HG03175 (cell line): ENCODE data around the gene SF3B3.
"Not testable (repeated sequence)": the region's sequence is repeated elsewhere in the genome, so short reads cannot be mapped to it uniquely, and the experiment has no call there.

ENCODE experiments used
- ATAC-seq: cut with Tn5 transposase; IDR thresholded peaks from one replicate; pipeline ENCODE4 v1.9.1; 2021; ENCODE audit warnings: mild to moderate bottlenecking, moderate library complexity; ENCODE audit not compliant: unreplicated experiment

Gene SF3B3

DNA sequence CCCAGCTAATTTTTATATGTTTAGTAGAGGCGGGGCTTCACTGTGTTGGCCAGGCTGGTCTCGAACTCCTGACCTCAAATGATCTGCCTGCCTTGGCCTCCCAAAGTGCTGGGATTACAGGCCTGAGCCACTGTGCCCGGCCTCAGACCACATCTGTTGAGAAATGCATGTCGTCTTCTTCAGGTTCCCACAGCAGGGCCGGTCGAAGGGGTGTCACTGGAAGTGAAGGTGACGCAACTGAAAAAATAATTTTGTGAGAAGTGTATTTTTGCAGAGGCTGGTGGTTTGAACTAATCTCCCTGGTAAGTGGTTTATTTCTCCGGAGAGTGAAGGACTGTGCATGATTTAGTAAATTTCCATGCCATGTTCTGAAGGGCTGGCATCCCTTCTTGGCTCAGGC, 89.3 kb downstream of the SF3B3 start:
- no peak for ATAC-seq

- ATAC-seq = no peak
Observed at GRCh38 chr16:70614208-70614951, 90.8 kb downstream of the SF3B3 start.

DNA sequence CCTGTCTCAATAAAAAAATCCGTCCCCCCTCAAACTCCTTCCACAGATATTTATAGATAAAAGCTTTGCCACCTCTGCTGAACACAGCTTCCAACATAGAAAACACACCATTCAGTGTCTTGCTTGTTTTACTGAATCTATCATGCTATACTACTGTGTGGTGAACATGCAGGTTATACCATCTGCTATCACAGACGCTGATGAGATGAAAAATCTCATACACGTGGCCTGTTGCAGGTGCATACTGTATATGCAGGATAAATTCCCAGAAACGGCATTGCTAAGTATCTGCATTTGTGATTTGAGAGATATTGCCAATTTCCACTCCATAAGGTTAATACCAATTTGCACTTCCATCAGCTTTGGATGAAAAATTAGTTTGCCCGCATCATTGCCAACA, 92.3 kb downstream of the SF3B3 start:
- no peak for ATAC-seq

DNA sequence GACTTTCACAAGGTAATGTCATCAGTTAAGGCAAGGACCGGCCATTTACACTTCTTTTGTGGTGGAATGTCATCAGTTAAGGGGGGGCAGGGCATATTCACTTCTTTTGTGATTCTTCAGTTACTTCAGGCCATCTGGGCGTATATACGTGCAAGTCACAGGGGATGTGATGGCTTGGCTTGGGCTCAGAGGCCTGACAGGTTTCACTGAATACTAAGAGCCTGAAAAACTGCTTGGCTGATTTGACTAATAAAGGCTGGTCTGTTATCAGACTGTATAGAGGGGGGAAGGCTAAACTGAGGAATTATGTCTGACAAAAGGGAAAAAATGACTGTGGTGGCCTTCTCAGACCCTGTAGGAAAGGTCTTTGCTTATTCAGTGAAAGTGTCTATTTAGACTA, 98.2 kb downstream of the SF3B3 start:
- not testable (repeated sequence) for ATAC-seq
